CD4-positive, alpha-beta T cell treated with Interleukin-6 at 100 ng/mL for 8 hours (primary cell): ENCODE data around the gene RARG.
A peak's percentile ranks its signal among the peaks of the same experiment; 100 is the strongest.
"Not testable (repeated sequence)": the region's sequence is repeated elsewhere in the genome, so short reads cannot be mapped to it uniquely, and the experiment has no call there.

Source experiments
- DNase-seq: peaks from one replicate; pipeline ENCODE4 v3.0.0-alpha.2; 2020; ENCODE audit warnings: mixed read lengths, low spot score

Gene RARG

DNA sequence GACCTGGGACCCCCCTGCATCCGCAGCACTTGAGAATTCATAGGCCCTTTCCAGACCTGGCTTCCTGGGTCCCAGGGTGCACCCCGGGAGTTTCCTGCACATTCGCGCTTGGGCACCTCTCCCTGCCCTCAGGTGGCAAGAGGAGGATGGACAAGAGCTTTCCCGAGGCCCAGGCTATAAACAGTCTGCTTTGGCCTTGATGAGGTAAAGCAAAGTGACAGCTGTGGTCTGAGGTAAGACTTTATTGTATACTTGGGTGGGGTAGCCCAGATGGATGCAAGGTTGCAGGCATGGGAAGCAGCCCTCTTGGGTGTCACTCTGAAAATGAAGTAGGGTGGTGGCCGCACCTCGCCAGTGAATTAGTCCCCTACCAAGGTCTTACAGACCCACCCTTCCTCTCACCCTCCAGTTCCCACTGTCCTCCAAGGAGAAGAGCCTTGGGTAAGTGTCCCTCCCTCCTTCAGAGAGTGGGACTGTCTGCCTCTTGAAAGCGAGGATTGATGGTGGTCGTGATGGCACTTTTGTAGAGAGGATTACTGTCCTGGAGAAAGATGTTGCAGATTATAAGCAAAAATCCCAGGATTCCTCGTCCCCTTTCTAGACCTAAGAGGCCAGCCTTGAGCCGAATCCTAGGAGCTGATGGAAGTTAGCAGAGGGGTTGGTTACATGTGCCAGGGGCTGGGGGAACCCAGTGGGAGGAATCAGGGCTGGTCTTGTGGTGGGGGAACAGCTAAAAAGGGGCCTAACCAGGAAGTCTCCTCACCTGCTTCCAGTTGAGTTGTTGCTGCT, 40.7 kb downstream of the RARG start:
- DNase-seq: no peak

DNA sequence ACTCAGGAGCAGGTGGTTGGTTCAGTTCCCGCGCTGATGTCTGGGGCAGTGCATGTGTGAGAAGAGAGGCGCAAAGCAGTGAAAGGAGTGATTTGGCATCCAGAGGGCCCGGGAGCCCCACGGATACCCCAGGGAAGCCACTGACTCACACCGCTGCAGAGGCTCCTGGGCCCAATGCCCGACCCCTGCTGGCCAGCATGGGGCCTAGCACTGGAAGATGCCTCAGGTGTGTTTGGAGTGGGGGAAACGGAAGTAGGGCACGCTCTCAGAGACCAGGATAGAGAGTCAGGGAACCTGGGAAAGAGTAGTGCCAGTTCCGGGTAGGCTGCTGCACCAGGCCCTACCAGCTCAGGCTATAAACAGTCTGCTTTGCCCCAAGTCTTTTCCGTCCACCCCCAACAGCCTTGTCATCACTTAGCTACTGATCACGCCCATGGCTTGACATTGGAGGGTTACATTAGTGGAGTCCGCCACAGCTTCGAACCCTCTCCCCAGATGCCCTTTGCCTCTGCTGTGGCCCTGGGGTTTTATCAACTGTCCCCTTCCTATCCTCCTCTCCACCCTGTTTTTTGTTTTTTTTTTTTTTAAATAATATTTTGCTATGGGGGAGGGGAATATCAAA, 41.8 kb downstream of the RARG start:
- DNase-seq: peak; percentile 49

DNA sequence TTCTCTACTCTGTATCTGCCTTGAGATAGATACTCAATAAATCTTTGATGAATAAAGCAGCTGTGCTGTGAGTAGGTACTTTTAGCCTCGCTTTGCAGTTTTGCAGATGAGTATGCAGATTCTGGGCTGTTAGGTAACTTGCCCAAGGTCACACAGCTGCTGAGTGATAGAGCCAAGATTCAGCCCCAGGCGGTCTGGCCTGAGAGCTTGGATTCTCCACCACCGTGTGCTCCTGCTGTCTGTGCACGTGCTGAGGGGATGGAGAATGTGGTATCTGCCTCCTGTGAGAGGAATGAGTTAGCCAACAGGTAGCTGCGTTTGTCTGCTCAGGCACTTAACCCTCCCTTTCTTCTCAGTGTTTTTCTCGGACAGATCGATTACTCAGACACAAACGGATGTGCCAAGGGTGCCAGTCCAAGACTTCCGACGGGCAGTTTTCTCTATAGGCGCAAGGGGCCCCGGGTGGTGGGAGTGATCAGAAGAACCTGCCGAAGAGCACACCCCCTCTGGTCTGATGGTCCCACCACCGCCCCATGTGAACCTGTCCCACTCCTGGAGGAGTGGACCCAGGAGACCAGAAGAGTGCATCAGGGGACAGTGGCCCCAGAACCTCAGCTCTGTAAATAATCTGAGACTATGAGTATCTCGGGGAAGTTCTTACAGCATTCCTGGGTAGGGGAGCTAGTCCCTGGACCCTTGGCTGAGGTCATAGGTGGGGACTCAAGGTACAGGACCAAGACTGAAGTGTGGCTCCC, 44.7 kb downstream of the RARG start:
- DNase-seq: no peak

DNA sequence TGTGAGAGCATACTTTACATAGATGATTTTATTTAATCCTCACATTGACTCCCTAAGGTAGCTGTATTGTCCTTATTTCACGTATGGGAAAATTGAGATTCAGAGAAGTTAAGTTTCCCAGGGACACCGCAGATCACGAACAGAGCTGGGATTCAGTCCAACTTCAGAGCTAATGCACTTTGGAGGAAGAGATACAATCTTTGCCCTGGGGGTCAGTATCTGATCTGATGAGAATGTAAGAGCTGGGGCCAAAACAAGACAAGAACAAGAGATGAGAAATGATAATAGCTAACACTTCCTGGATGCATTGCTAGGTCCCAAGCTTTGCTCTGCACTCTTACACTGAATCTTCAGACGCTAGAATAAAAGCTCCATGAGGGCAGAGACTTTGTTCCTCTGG, 45.3 kb downstream of the RARG start:
- DNase-seq: no peak

DNA sequence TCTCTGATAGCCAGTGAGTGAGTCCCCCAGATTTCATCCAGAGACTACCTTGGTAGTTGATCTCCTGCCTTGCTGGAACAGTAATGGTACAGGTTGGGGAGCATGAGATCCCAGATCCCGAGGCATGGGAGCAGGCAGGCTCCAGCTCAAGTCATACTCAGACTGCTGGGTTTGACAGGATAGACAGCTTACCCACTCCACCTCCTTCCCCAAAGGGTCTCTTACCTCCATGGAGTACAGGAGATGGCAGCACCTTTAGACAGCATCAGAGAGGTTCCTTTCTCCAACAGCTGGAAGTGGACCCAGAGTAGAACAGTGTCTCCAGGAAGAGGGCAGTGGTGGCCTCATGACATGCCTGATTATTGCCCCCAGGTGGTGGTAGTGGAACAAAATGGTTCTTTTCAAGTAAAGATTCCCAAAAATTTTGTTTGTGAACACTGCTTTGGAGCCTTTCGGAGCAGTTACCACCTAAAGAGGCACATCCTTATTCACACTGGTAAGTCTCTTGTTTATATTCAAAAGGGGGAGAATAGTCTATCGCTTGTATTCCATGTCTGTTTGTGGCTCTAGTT, 46.3 kb downstream of the RARG start:
- no peak for DNase-seq

DNA sequence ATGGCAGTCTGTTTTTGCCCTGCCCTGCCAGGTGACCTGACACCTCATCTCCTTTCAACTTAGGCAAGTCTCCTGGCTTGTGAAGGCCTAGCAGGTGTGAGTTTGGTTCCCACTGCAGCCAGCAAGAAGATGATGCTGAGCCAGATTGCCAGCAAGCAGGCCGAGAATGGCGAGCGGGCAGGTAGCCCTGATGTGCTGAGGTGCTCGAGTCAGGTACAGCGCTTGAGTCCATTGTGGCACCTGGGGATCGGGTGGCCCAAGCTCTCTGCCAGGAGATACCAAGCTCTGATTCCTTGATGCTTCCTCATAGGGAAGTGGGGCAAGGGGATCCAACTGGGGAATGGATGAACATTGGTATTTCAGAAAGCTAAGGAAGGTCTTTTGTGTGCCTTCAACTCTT, 47.2 kb downstream of the RARG start:
- no peak for DNase-seq

DNA sequence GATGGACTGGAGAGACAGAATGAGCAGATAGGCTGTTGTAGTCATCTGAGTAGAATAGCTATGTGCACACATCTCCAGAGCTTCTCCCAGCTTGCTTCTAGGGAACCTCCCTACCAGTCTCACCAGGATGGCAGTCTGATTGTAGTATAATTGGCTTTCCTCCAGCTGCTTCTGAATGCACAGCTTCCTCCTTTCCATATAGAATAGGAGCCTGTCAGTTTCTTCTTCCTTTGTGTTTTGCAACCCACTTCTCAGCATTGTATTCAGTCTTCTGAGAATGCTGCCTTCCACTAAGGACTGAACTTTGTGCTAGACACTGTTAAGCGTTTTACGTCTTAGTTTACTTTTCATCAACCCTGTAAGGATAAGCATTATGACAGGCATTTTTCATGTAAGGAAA, 49.1 kb downstream of the RARG start:
- no peak for DNase-seq

DNA sequence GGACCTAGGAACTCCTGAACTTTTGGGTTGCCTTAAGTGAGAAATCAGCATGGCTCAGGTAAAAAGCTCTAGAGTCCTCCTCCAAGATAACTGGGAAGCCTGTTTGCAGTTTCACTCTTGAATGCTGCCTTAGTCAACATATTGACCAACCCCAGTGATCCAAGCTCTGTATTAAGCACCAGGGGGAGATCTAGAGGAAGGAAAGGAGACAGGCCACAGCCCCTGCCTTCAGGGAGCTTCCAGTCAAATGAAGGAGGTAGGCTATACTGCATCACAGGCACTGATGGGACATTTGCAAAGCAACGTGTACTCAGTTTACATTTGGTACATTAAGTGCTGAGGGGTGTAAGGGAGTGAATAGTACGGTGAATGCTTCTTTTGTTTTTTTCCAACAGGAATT, 50.1 kb downstream of the RARG start:
- no peak for DNase-seq

DNA sequence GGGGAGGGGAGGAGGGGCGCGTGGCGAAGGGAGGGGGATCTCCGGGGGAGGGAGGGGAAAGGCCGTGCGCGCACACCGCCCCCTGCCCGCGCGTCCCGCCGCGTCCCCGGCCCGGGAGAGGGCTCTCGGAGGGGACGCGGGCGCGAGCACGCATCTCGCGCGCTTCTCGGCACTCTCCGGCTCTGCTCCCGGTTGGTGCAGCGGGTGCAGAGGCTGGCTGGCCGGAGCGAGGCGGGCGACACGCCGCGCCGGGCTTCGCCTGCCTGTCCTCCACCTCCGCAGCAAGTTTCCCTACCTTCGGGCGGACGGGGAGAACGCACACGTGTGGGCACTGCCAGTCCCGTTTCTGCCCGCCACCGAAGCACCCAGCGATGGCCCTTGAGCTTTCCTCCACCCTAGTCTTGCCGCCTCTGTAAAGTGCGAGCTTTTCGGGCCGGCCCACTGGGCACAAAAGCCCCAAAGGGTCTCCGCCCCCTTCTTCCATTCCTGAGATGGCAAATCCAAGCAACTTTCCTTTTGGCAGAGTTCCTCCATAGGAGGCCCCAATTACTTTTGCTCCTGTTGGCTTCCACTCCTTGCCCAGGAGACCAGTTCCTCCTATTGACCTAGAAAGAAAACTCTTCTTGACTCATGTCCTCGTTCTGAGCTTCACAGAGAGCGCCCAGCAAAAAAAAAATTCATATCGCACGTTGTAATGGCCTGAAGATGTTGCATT, 50.9 kb downstream of the RARG start:
- DNase-seq: peak; percentile 83

DNA sequence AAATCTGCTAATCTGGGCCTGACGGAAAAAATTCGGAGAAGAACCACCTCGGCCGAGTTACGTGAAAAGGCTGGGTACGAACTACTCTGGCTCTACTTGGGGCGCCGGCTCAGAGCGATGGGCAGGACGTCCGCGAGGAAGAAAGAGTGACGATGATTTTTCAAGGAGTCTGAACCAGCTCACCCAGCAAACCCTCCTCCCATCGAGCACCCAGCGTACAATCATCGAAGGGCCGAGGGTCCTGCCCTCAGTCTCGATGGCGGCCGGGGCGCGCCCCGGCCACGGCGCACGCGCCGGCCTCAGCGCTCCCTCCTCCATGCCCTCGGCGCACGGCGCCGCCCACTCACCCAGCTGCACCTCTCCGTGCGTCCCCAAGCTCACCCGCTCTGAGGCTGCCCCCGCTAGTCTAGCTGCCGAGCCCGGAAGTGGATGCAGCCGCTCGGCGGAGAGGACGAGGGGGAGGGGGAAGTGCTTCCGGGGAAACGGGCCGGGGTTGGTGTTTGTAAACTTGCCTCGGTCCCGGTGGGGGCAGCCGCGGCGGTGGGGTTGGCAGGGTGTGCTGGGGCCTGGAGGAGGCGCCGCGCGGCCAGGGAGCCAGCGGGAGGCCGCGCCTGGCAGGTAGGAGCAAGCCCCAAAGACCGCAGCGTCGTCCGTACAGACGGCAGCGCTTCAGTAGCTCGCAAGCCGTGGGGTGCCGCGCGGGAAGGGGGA, 51.6 kb downstream of the RARG start, which contains the start of the genes CSAD and ZNF740:
CSAD (minus strand) TSS at position 706 of the 711 bp plus-strand sequence. CDS start 7,455 bp downstream, outside the sequence.
ZNF740 (plus strand) TSS at position 503 of the 711 bp plus-strand sequence. CDS start 1,262 bp downstream, outside the sequence.
- DNase-seq: peak; percentile 99

DNA sequence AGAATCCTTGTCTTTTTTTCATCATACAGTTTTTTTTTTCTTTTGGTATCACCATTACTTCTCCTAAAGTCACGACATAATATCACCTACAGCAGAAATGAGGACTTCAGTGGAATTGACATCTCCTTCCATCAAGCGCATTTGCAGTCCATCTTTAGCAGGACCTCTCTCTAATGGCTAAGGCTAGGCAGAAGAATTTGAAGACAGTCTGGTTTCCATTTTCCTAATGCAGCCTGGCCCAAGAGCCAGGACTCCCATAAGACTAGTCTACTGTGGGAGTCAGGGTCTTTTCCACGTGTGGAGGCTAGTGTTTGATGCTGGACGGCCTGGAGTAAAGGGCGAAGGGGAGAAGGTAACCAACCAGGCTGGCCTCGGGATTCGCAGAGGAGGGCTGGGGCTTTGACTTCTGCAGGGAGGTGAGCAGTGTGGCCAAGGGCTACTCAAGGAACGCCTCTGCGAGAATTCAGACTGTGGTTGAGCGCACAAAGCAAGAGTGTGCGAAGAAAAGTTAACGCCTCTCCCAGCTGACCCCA, 52.3 kb downstream of the RARG start:
- DNase-seq: no peak

DNA sequence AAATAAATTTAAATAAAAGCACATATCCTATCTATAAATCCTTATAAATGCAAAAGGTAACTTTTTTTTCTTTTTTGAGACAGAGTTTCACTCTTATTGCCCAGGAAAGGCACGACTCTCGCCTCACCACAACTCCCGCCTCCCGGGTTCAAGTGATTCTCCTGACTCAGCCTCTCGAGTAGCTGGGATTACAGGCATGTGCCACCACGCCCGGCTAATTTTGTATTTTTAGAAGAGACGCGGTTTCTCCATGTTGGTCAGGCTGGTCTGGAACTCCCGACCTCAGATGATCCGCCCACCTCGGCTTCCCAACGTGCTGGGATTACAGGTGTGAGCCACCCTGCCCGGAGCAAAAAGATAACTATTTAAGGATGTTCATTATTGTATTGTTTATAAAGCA, 53.2 kb downstream of the RARG start:
- not testable (repeated sequence) for DNase-seq

DNA sequence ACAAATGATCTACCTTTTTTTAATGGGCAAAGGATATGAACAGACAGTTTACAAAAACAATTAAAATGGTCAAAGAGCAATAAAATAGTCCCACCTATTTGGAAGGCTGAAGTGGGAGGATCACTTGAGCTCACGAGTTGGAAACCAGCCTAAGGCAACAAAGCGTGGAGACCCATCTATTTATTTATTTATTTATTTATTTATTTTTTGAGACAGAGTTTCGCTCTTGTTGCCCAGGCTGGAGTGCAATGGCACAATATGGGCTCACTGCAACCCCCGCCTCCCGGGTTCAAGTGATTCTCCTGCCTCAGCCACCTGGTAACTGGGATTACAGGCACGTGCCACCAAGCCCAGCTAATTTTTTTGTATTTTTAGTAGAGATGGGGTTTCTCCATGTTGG, 54.6 kb downstream of the RARG start:
- not testable (repeated sequence) for DNase-seq

DNA sequence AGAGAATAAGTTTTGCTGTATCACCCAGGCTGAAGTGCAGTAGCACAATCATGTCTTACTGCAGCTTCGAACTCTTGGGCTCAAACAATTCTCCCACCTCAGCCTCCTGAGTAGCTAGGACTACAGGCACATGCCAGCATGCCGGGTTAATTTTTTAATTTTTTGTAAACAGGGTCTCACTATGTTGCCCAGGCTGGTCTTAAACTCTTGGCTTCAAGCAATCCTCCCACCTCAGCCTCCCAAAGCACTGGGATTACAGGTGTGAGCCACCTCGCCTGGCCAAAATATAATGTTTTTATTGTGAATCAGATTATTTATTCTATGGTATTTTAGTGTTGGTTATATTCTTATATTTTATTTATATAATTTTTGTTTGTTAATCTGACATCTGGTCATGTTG, 55.3 kb downstream of the RARG start:
- DNase-seq: no peak

DNA sequence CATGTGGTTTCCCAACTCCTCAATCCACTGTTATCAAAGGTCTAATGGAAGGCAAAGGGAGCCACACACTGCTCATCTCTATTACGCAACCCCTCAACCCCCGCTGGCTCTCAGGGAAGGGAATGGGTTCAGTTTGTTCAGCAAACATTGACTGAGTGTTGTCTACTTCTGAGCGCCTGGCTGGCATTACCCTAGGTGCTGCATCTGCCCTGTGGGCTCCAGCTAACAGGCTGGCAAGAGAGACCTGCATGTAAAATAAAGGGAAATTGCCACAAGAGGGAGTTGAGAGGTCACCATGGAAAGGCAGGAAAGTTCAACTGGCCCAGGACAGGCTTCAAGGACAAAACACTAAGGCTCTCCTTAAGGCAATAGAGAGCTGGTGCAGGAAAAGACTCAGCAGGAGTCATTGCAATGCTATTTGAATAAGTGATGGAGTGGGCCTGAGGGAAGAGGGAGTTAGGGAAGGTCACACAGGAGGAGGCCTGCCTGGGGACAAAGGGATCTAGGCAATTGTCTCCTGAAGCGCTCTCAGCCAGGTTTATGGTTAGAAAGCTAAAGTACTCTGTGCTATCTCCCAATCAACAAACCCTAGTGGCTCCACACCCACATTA, 57.0 kb downstream of the RARG start:
- DNase-seq: no peak

DNA sequence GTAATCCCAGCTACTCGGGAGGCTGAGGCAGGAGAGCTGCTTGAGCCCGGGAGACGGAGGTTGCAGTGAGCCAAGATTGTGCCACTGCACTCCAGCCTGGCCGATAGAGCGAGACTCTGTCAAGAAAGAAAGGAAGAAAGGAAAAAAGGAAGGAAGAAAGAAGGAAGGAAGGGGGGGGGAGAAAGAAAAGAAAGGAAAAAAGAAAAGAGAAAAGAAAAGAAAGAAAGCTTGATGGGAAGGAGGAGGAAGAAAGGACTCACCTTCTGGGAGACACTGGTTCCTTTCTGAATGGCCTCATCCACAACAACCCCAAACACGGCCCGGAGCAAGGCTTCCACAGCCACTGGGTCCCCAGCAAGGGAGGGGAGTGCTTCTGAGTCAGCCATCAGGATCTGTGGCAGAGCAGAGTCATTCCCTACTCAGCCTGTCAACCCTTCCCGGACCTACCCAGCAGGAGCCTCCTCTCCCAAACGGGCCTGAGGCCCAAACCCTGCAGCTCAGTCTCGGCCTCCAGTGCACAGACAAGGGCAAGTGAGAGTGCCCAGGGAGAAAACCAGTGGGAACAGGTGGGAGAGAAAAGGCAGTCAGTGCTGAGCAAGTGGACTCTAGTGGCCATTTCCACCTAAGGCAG, 58.8 kb downstream of the RARG start:
- DNase-seq: no peak

DNA sequence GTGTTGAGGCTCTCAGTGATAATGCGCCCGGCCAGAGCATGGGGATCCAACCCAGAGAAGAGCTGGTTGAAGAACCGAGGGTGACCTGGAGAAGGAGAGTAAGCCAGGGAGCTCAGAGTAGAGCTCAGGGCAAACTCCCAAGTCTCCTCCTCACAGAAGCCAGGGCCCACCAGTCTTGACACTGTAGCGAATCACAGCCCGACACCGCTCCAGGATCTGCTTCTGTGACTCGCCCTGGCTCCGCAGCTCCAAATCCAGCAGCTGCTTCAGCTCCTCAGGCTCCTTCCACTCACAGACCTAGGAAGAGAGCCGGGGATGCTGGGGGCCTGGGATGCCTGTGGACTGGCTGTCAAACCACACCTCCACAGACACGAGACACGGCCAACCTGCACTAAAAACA, 59.7 kb downstream of the RARG start:
- DNase-seq: no peak

DNA sequence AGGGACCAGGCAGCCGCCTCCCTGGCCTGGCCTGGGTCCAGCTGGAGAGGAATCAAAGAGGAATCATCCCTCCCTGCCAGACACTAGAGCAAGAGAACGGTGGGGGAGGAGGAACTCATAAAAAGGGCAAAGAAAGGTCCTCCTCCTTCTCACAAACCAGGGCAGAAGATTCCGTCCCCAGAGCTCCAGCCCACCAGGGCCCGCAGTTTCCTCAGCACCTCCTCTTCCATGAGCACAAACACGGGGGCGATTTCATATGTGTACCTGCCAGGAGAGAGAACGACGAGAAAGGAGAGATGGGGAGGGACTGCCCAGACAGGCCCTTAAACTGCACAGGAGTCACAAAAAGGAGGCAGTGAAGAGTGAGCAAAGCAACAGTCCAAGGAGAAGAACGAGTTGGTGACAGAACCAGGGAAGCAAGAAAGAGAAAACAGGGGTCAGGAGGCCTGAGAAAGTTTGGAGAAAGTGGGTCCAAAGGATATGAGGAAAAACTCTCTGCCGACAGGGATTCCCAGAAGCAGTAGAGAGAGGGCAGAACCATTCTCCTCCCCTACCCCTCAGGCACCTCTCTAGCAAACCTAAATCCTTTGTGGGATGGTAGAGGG, 60.2 kb downstream of the RARG start:
- DNase-seq: no peak

DNA sequence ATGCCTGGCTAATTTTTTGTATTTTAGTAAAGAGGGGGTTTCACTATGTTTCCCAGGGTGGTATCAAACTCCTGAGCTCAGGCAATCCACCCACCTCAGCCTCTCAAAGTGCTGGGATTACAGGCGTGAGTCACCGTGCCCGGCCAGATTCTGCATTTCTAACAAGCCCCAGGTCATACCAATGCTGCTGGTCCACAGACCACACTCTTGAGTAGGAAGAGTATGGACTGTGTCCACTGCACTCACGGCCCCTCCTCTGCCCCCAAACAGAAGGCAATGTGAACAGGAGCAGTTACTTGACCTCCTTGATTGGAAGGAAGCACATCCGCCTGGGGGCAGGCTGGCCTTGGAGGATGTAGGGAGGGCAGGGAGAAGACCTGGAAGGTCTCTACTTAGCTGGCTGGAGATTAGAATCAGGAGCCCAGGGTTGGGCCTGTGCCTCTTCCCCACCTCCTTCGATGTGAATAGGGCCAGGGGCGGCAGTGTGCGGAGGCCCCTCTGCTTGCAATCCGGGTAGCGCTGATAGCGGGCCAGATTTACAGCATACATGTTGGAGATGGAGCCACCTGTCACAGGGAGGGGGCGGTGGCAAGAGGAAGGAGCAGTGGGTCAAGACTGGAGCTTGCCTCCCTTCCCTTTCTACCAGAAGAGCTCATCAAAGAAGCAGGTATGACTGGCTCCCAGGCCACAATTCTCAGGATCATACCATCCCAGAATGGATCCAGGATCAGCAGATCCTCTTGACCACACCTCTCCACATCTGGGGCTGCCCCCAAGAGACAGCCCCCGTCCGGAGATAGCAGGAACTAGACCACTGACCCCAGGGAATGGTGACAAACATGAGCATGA, 60.9 kb downstream of the RARG start:
- DNase-seq: no peak
